Ovary (tissue), 9 donors: ENCODE data around the gene EPHB1. TPM values are rescaled to one million over a fixed set of nuclear protein-coding genes. Genes with fewer than 3 reads are reported as not detected.

Experiments used
- DNase-seq, 5 donors: peaks; one replicate each; pipeline ENCODE4 v3.0.0-alpha.2; 2019 to 2020
- H3K27ac ChIP-seq, 2 donors: fragments of 200-600 bp; one replicate each; pipeline versions ENCODE4 v1.5.1 to v1.8.0; 2019 to 2022
- H3K27me3 ChIP-seq: fragments of 200-600 bp; one replicate; pipeline ENCODE4 v1.8.0; 2022
- H3K36me3 ChIP-seq: fragments of 200-600 bp; sonication (generic); one replicate; pipeline ENCODE4 v1.5.1; 2019
- H3K4me1 ChIP-seq: one replicate; pipeline ENCODE4 v1.8.1; 2013; ENCODE audit warnings: mild to moderate bottlenecking, moderate library complexity; ENCODE audit not compliant: insufficient read depth
- H3K4me3 ChIP-seq: fragments of 200-600 bp; sonication (generic); one replicate; pipeline ENCODE4 v1.5.1; 2017
- H3K9me3 ChIP-seq, 2 donors: fragments of 200-600 bp in 1 of 2; sonication (generic) in 1 of 2; one replicate each; pipeline versions ENCODE4 v1.5.1 to v1.8.1; 2013 to 2019; ENCODE audit warnings: mild to moderate bottlenecking in 1 of 2, moderate library complexity in 1 of 2
- EP300 ChIP-seq: sonication (generic); formaldehyde crosslinking; IDR thresholded peaks from one replicate; pipeline ENCODE4 v1.6.1; 2017; ENCODE audit warnings: antibody characterized with exemption
- POLR2A ChIP-seq: fragments of 450-650 bp; IDR thresholded peaks from one replicate; pipeline ENCODE4 v1.6.1; 2017; ENCODE audit warnings: antibody characterized with exemption, mild to moderate bottlenecking, moderate library complexity
- WGBS, 3 donors: extraction: QIAGEN DNeasy Blood & Tissue Kit in 1 of 3; methylation state at CpG; one replicate each; pipeline versions ENCODE4 v1.1.5 to v1.1.7; 2013 to 2017; 5-methylcytosine and 5-hydroxymethylcytosine counted together
- intact Hi-C, 4 donors: fragments of 100-400 bp; cut with DNase I; formaldehyde crosslinking; loops; one replicate each; pipeline versions ENCODE4 v1.11.0 to v1.15.1; 2022 to 2023
- polyA plus RNA-seq, 2 donors: library from polyadenylated mRNA; stranded (reverse); fragments of 200-250 nt in 1 of 2; fragments of 350-450 nt in 1 of 2; fragmentation: Illumina TruSeq in 1 of 2; extraction: RNeasy Lipid Tissue Mini Kit (QIAGEN cat#74804) in 1 of 2; gene quantifications; one replicate each; pipeline ENCODE4 v1.2.3, GENCODE V29; 2013 to 2014
- total RNA-seq, 7 donors: library from RNA; depleted of rRNA in 2 of 7; stranded (reverse); fragments of >200 nt in 2 of 7; fragmentation: NEBNext Ultra II Directional in 3 of 7; extraction: Animal tissue kit (Norgen Biotek cat#: 25700) in 3 of 7; gene quantifications; one replicate each; pipeline versions ENCODE4 v1.1.0 to v1.2.4, GENCODE V29; 2016 to 2023
- TF ChIP-seq, protein P1 (sequence below), 3 donors: fragments of 450-650 bp in 2 of 3; fragments of 200-600 bp in 1 of 3; IDR thresholded peaks; one replicate each; pipeline versions ENCODE4 v1.5.1 to v1.8.0; 2016 to 2022; ENCODE audit warnings: antibody characterized with exemption in 3 of 3, mild to moderate bottlenecking in 1 of 3
- donor health status: DM: no; HTN: no; CAD: no; lungs with moderate emphysema.
- donor health status: DM: no; HTN: no; CAD: no.
- donor health status: Bipolar disorder and iron deficiency.
- donor health status: DM: yes; HTN: yes; CAD: no.
- donor health status: DM: no; HTN: no; CAD: no.
- donor health status: DM: yes; HTN: yes; CAD: no.

The EPHB1 gene
- total and polyA plus RNA-seq, 9 donors = 0.25 to 2.7 (median 1.0) TPM

DNA sequence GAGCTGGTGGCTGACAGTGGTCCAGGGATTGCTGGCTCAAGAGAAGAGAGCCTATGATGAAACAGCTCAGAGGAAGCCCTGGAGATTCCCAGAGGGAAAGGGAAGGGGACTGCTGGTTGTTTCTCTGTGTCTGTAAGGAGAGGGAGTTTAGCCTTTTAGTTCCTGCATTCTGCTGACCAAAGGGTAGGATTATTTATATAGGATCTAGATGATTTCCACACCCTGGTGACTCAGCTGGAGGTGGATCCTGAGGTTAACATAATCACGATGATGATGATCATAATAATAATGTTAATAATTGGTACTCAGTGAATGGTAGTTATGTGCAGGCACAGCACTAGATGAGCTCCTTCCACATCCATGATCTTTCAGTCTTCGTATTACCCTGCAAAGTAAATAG, 144.9 kb downstream of the EPHB1 start:
- Histone ChIP-seq H3K36me3 (no peaks in the 10 kb centered on the region), H3K9me3 (no peaks in the 10 kb centered on the region), H3K4me3 (no peak overlapping the region), H3K27me3 (no peaks in the 10 kb centered on the region), H3K4me1 (no peaks in the 10 kb centered on the region), H3K27ac (no peak overlapping the region)
- 76 to 89% (median 82%) methylated on average over 2 of the region's 2 CpGs for WGBS, 3 donors
- DNase-seq = no peak
- TF ChIP-seq EP300 (no peak), POLR2A (no peak)
- TF ChIP-seq, protein P1, sequence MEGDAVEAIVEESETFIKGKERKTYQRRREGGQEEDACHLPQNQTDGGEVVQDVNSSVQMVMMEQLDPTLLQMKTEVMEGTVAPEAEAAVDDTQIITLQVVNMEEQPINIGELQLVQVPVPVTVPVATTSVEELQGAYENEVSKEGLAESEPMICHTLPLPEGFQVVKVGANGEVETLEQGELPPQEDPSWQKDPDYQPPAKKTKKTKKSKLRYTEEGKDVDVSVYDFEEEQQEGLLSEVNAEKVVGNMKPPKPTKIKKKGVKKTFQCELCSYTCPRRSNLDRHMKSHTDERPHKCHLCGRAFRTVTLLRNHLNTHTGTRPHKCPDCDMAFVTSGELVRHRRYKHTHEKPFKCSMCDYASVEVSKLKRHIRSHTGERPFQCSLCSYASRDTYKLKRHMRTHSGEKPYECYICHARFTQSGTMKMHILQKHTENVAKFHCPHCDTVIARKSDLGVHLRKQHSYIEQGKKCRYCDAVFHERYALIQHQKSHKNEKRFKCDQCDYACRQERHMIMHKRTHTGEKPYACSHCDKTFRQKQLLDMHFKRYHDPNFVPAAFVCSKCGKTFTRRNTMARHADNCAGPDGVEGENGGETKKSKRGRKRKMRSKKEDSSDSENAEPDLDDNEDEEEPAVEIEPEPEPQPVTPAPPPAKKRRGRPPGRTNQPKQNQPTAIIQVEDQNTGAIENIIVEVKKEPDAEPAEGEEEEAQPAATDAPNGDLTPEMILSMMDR (IDR thresholded peaks at IDR 0.05) = no peak
- intact Hi-C loops = no loop called here

DNA sequence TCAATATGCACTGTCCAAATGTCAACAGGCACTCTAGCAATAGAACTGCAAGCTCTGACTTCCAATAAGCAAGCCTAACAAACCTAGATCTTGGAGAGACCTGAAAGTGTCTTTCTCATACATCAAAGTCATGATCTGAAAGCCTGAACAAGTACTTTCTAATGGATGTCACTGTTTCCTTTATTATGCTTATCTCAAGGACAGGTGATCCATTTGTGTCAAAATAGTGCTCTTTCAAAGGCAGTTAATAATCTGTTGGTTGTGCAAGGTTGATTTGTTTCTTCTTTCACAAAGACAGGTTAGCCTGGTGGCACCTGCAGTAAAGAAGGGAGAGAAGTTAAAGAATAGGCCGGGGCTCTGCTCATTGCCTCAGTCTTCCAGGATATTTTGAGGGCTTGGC, 146.8 kb downstream of the EPHB1 start:
- Histone ChIP-seq H3K36me3 (no peaks in the 10 kb centered on the region), H3K9me3 (no peaks in the 10 kb centered on the region), H3K27me3 (no peaks in the 10 kb centered on the region), H3K27ac (no peak overlapping the region), H3K4me1 (no peaks in the 10 kb centered on the region), H3K4me3 (no peak overlapping the region)
- TF ChIP-seq POLR2A (no peak), EP300 (no peak)
- TF ChIP-seq, protein P1 (IDR thresholded peaks at IDR 0.05) = no peak
- intact Hi-C loops = no loop called here
- DNase-seq = no peak
- WGBS, 3 donors = 77 to 85% (median 79%) methylated on average over 1 of the region's 1 CpG

DNA sequence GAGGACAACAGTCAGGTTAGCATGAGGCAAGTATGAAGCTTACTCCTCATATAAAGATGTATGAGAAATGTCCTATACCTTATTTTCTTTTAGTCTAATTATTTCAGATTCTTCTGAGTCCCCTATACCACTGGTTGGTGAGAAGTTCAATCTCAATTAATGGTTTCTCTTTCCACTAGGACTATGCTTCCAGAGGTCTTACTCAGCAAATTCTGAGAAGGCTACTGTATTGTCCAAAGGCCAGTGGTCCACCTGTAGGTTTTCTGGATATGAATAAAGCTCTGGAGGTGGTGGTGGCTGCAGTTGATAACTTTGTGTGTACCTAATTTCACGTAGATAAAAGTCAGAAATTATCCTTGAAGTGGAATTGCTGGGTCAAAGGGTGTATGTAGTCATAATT, 149.4 kb downstream of the EPHB1 start:
- no peaks in the 10 kb centered on the region for H3K27me3 ChIP-seq
- no peak overlapping the region for H3K4me3 ChIP-seq
- no peak overlapping the region for H3K27ac ChIP-seq
- no peaks in the 10 kb centered on the region for H3K4me1 ChIP-seq
- 66 to 78% (median 70%) methylated on average over 1 of the region's 1 CpG for WGBS, 3 donors
- DNase-seq = no peak
- intact Hi-C loops = no loop called here
- TF ChIP-seq, protein P1 (IDR thresholded peaks at IDR 0.05) = no peak
- TF ChIP-seq POLR2A (no peak), EP300 (no peak)
- no peaks in the 10 kb centered on the region for H3K36me3 ChIP-seq
- no peaks in the 10 kb centered on the region for H3K9me3 ChIP-seq

DNA sequence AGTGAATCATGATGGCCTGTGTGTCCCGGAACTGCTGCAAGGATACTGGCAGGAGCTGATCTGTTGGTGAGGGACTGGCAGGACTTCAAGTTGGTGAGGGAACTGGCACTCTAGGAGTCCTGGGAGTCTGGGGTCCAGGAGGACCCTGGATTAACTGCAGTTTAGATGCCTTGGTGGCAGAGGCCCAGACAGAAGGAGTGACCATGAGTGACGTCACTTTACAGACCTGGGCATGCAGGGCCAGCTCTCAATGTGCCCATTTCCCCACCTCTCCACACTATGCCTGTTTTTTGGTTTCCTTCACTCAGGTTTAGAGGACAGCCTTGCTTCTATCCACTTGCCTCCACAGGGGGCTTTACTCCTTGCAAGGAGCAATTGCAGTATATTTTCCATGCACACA, 154.1 kb downstream of the EPHB1 start:
- WGBS, 3 donors = 84 to 100% (median 90%) methylated on average over 2 of the region's 2 CpGs
- intact Hi-C loops = no loop called here
- no peak for DNase-seq
- Histone ChIP-seq H3K4me1 (no peaks in the 10 kb centered on the region), H3K9me3 (no peaks in the 10 kb centered on the region), H3K36me3 (no peaks in the 10 kb centered on the region), H3K27ac (no peak overlapping the region), H3K27me3 (no peaks in the 10 kb centered on the region), H3K4me3 (no peak overlapping the region)
- no peak for TF ChIP-seq POLR2A
- TF ChIP-seq, protein P1 (IDR thresholded peaks at IDR 0.05) = no peak
- no peak for TF ChIP-seq EP300

DNA sequence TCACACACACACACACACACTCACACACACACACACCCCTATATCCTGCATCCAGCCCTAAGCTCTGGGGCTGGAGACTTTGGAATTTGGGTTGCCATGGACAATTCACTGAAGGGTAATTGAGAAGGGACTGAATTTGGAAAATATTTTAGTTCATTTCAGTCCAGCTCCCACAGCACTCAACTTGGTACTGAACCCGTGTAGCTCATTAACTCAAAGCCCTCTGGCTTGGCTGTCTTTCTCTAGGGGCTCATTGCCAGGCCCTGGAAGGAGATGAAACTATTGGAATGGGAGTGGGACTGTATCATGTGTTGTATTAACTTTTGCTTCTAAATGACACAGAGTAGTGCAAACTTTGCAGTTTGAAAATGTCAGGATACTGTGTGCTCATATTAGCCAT, 157.3 kb downstream of the EPHB1 start:
- WGBS, 3 donors = 24 to 29% (median 29%) methylated on average over 1 of the region's 1 CpG

More for the DNA sequence above, 157.3 kb downstream of the EPHB1 start:
- Histone ChIP-seq H3K36me3 (no peaks in the 10 kb centered on the region), H3K4me1 (no peaks in the 10 kb centered on the region), H3K27me3 (no peaks in the 10 kb centered on the region), H3K9me3 (no peaks in the 10 kb centered on the region), H3K4me3 (no peak overlapping the region), H3K27ac (no peak overlapping the region)
- intact Hi-C loops = no loop called here
- DNase-seq = no peak
- no peak for TF ChIP-seq POLR2A
- no peak for TF ChIP-seq EP300
- TF ChIP-seq, protein P1 (IDR thresholded peaks at IDR 0.05) = no peak
